IMR-90 (cell line): ENCODE measurements around the gene CADM2. TPM values are rescaled to one million over a fixed set of nuclear protein-coding genes. Genes with fewer than 3 reads are reported as not detected.

Experiments used
- ATAC-seq: fragments of 200-7000 bp; cut with Tn5 transposase; 2 replicates; pipeline ENCODE4 v1.9.1; 2020; ENCODE audit warnings: low read depth, mild to moderate bottlenecking, moderate library complexity
- BruUV-seq: library from RNA; stranded (reverse); fragments of 400-500 nt; replicated peaks from 2 replicates; lab custom pipeline; 2021; lab: Mats Ljungman, UMichigan
- CTCF ChIA-PET: fragments of 300-600 bp; formaldehyde crosslinking; extraction: SDS; loops from one replicate; lab custom pipeline; 2021; ENCODE audit warnings: antibody characterized with exemption; lab: Yijun Ruan, JAX
- POLR2A ChIA-PET: fragments of 300-600 bp; sonication (Branson Sonifier 250); formaldehyde crosslinking; loops from one replicate; lab custom pipeline; 2022; ENCODE audit warnings: antibody characterized with exemption; ENCODE audit not compliant: unreplicated experiment; lab: Charles Lee
- DNase-seq: peaks from one replicate; pipeline ENCODE4 v3.0.0; 2013
- H2AFZ ChIP-seq: replicated peaks from 2 replicates; pipeline ENCODE3; 2013; ENCODE audit warnings: low read length, mild to moderate bottlenecking; ENCODE audit not compliant: poor library complexity
- H2AK5ac ChIP-seq: 2 replicates; pipeline ENCODE4 v1.6.1; 2013; ENCODE audit warnings: low read depth, low read length, inconsistent platforms
- H2AK9ac ChIP-seq: replicated peaks from 2 replicates; pipeline ENCODE3; 2013; ENCODE audit warnings: mild to moderate bottlenecking, low read depth, low read length, moderate library complexity; ENCODE audit not compliant: poor library complexity
- H2BK120ac ChIP-seq: 2 replicates; pipeline ENCODE4 v1.6.1; 2013; ENCODE audit warnings: low read depth, low read length, inconsistent platforms
- H2BK15ac ChIP-seq: 3 replicates; pipeline ENCODE4 v1.6.1; 2013; ENCODE audit warnings: low read depth, low read length, inconsistent platforms
- H2BK20ac ChIP-seq: 2 replicates; pipeline ENCODE4 v1.6.1; 2013; ENCODE audit warnings: low read depth, mild to moderate bottlenecking, inconsistent platforms, low read length, moderate library complexity
- H2BK5ac ChIP-seq: 2 replicates; pipeline ENCODE4 v1.6.1; 2013; ENCODE audit warnings: mild to moderate bottlenecking, low read depth, low read length, inconsistent platforms; ENCODE audit not compliant: poor library complexity, severe bottlenecking
- H3K14ac ChIP-seq: replicated peaks from 2 replicates; pipeline ENCODE4 v1.6.1; 2013; ENCODE audit warnings: low read depth, low read length, inconsistent platforms
- H3K18ac ChIP-seq: 2 replicates; pipeline ENCODE4 v1.6.1; 2013; ENCODE audit warnings: low read depth, low read length, control low read depth
- H3K23ac ChIP-seq: 2 replicates; pipeline ENCODE4 v1.6.1; 2013; ENCODE audit warnings: low read depth, low read length, inconsistent platforms
- H3K27ac ChIP-seq: 2 replicates; pipeline ENCODE4 v1.5.1; 2013; ENCODE audit warnings: mild to moderate bottlenecking, control low read depth, low read length; ENCODE audit not compliant: insufficient read depth
- H3K27me3 ChIP-seq: 2 replicates; pipeline ENCODE4 v1.6.1; 2013; ENCODE audit warnings: low read length; ENCODE audit not compliant: control insufficient read depth, insufficient read depth
- H3K36me3 ChIP-seq: 2 replicates; pipeline ENCODE4 v1.6.1; 2013; ENCODE audit warnings: low read length, mixed read lengths; ENCODE audit not compliant: control insufficient read depth, insufficient read depth
- H3K4ac ChIP-seq: 2 replicates; pipeline ENCODE4 v1.6.1; 2013; ENCODE audit warnings: low read depth, low read length, inconsistent platforms
- H3K4me1 ChIP-seq: 2 replicates; pipeline ENCODE4 v1.6.1; 2013; ENCODE audit warnings: low read length, mixed read lengths; ENCODE audit not compliant: control insufficient read depth, insufficient read depth
- H3K4me2 ChIP-seq: 2 replicates; pipeline ENCODE4 v1.6.1; 2013; ENCODE audit warnings: low read depth, mild to moderate bottlenecking, control low read depth, low read length, moderate library complexity
- H3K4me3 ChIP-seq: 2 replicates; pipeline ENCODE4 v1.5.1; 2013; ENCODE audit warnings: low read depth, mild to moderate bottlenecking, control low read depth, low read length, moderate library complexity; ENCODE audit not compliant: insufficient read depth
- H3K56ac ChIP-seq: 2 replicates; pipeline ENCODE4 v1.6.1; 2013; ENCODE audit warnings: low read length, inconsistent platforms; ENCODE audit not compliant: insufficient read depth; ENCODE audit errors: extremely low read depth
- H3K79me1 ChIP-seq, 2 experiments: 2 replicates each; pipeline ENCODE4 v1.6.1; 2013; ENCODE audit warnings: low read length in 2 of 2, inconsistent platforms in 1 of 2, low read depth in 1 of 2
- H3K9ac ChIP-seq: 2 replicates; pipeline ENCODE4 v1.6.1; 2013; ENCODE audit warnings: low read depth, low read length, control low read depth
- H3K9me1 ChIP-seq: 2 replicates; pipeline ENCODE4 v1.6.1; 2013; ENCODE audit warnings: low read length, inconsistent platforms; ENCODE audit not compliant: insufficient read depth
- H3K9me3 ChIP-seq: 2 replicates; pipeline ENCODE4 v1.6.1; 2013; ENCODE audit warnings: low read length; ENCODE audit not compliant: control insufficient read depth, insufficient read depth
- H4K20me1 ChIP-seq: 2 replicates; pipeline ENCODE4 v1.6.1; 2013; ENCODE audit warnings: low read length, inconsistent platforms; ENCODE audit not compliant: insufficient read depth
- H4K5ac ChIP-seq: 2 replicates; pipeline ENCODE4 v1.6.1; 2013; ENCODE audit warnings: mild to moderate bottlenecking, low read depth, low read length, control low read depth
- H4K8ac ChIP-seq, 2 experiments: 2 replicates each; pipeline ENCODE4 v1.6.1; 2013; ENCODE audit warnings: low read depth in 2 of 2, low read length in 2 of 2, control low read depth in 1 of 2, inconsistent platforms in 1 of 2
- H4K91ac ChIP-seq: 2 replicates; pipeline ENCODE4 v1.6.1; 2013; ENCODE audit warnings: low read depth, low read length, inconsistent platforms; ENCODE audit not compliant: insufficient read depth
- CEBPB ChIP-seq: IDR thresholded peaks from 2 replicates; pipeline ENCODE4 v1.6.1; 2012; ENCODE audit warnings: low read depth, low read length, improper control_type of control experiment
- CHD1 ChIP-seq: IDR thresholded peaks from 2 replicates; pipeline ENCODE4 v1.6.1; 2012; ENCODE audit warnings: low read depth, low read length, improper control_type of control experiment
- FOS ChIP-seq: fragments of 150-350 bp; IDR thresholded peaks from 2 replicates; pipeline ENCODE4 v1.6.1; 2016; ENCODE audit warnings: low read depth, low read length
- MXI1 ChIP-seq: IDR thresholded peaks from 2 replicates; pipeline ENCODE4 v1.6.1; 2012; ENCODE audit warnings: low read depth, mild to moderate bottlenecking, low read length, moderate library complexity, borderline replicate concordance
- SMC3 ChIP-seq: fragments of 150-350 bp; IDR thresholded peaks from 2 replicates; pipeline ENCODE4 v1.6.1; 2016; ENCODE audit warnings: low read depth, mild to moderate bottlenecking, antibody characterized with exemption, low read length, moderate library complexity
- USF2 ChIP-seq: fragments of 150-350 bp; IDR thresholded peaks from 2 replicates; pipeline ENCODE4 v1.6.1; 2017; ENCODE audit warnings: mild to moderate bottlenecking, antibody characterized with exemption, low read length, low read depth
- dilution Hi-C: fragments of 300-500 bp; cut with HindIII; formaldehyde crosslinking; loops from one replicate; pipeline ENCODE4 v1.14.3; 2018; ENCODE audit warnings: low sequenced_read_pairs; ENCODE audit not compliant: unreplicated experiment
- in situ Hi-C: fragments of 300-500 bp; cut with MboI; formaldehyde crosslinking; loops from 3 replicates; pipeline ENCODE4 v1.14.3; 2019; ENCODE audit warnings: low sequenced_read_pairs, inconsistent platforms, mixed read lengths
- intact Hi-C: fragments of 100-400 bp; cut with micrococcal nuclease; formaldehyde crosslinking; loops from 2 replicates; pipeline ENCODE4 v1.10.0; 2022
- polyA plus RNA-seq, 3 experiments: library from polyadenylated mRNA; depleted of rRNA; stranded (reverse); fragments of >200 nt; gene quantifications; 2 replicates each; pipeline ENCODE4 v1.2.3, GENCODE V29; 2012; ENCODE audit warnings: low replicate concordance in 1 of 3
- total RNA-seq: library from RNA; depleted of rRNA; stranded (reverse); fragments of >200 nt; gene quantifications from 2 replicates; pipeline ENCODE4 v1.2.3, GENCODE V29; 2012

The CADM2 gene
- total and polyA plus RNA-seq, 2 of the 4 experiments (the other 2 are of a cell fraction) = not detected

DNA sequence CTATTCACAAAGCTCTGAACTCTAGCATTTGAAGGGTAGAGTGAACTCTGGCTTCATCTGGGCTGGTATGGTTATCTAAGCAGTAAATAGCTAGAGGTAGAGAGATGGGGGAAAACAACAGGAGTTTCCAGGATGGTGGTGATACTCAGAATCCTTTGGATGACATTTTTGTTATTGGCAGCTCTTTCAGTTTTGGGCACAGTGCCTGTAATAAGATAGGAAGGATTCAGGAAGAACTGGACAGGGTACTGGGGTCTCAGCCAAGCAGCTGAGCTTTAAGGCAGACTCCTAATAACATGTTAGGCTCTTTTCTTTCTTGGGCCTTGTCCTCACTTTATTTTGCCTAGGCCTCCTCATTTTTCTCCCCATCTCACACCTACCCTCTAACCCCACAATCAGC is 338.5 kb downstream of the CADM2 start:
- in situ Hi-C loops = no loop called here
- TF ChIP-seq USF2 = no peak
- no peak for TF ChIP-seq SMC3
- no peak for TF ChIP-seq MXI1
- no peak for TF ChIP-seq CHD1
- TF ChIP-seq CEBPB = no peak
- no peak for TF ChIP-seq FOS
- Histone ChIP-seq H4K8ac (no peak overlapping the region), H3K23ac (no peak overlapping the region), H3K56ac (no peak overlapping the region), H3K14ac (no peak overlapping the region), H4K5ac (no peak overlapping the region), H3K4ac (no peak overlapping the region), H4K20me1 (no peaks in the 10 kb centered on the region), H4K91ac (no peak overlapping the region), H2AK9ac (no peak overlapping the region), H3K9ac (no peak overlapping the region), H3K4me3 (no peak overlapping the region), H2BK20ac (no peak overlapping the region), H2AFZ (no peak overlapping the region), H3K27ac (no peak overlapping the region), H3K36me3 (no peaks in the 10 kb centered on the region), H3K9me1 (no peaks in the 10 kb centered on the region), H3K4me2 (no peak overlapping the region), H3K79me1 (no peaks in the 10 kb centered on the region), H2BK5ac (no peak overlapping the region), H2BK15ac (no peak overlapping the region), H3K9me3 (no peaks in the 10 kb centered on the region), H2BK120ac (no peak overlapping the region), H3K27me3 (no peaks in the 10 kb centered on the region), H3K4me1 (no peaks in the 10 kb centered on the region), H3K18ac (no peak overlapping the region), H2AK5ac (no peak overlapping the region)
- ChIA-PET POLR2A (no interaction called here), CTCF (no interaction called here)
- ATAC-seq (no peak), DNase-seq (no peak)
- BruUV-seq = no TSS peak
- dilution Hi-C loops = no loop called here
- intact Hi-C loops = no loop called here
